Measurements from ENCODE around the gene FAM219A.
"Not testable (repeated sequence)": the region's sequence is repeated elsewhere in the genome, so short reads cannot be mapped to it uniquely, and the experiment has no call there.

Gene FAM219A

DNA sequence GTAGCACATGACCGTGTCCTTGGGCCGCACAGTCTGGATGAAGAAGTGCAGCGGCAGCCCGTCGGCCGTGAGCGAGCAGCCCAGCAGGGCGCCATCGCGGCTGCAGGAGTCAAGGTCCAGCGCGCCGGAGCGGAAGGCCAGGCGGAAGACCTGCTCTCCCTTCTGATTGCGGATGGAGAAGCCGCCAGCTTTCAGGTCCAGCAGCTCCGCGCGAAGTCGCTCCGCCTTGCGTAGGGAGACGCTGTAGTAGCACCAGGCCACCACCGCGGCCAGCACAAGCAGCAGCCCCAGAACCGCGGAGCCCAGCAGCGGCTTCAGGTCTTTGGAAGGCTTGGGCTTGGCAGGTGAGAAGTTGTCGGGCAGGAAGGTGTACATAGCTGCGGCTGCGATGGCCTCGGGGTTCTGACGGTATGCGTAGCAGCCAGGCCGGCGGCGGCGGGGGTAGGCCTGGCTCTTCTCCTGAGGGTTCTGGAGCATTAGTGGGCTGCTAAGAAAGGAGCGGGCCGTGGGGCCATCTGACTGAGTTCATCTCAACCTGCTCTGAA, 85.8 kb downstream of the FAM219A start:
- no peak overlapping the region for H3K4me3 ChIP-seq (ENCODE audit: low read length)
- TF ChIP-seq, protein P1, sequence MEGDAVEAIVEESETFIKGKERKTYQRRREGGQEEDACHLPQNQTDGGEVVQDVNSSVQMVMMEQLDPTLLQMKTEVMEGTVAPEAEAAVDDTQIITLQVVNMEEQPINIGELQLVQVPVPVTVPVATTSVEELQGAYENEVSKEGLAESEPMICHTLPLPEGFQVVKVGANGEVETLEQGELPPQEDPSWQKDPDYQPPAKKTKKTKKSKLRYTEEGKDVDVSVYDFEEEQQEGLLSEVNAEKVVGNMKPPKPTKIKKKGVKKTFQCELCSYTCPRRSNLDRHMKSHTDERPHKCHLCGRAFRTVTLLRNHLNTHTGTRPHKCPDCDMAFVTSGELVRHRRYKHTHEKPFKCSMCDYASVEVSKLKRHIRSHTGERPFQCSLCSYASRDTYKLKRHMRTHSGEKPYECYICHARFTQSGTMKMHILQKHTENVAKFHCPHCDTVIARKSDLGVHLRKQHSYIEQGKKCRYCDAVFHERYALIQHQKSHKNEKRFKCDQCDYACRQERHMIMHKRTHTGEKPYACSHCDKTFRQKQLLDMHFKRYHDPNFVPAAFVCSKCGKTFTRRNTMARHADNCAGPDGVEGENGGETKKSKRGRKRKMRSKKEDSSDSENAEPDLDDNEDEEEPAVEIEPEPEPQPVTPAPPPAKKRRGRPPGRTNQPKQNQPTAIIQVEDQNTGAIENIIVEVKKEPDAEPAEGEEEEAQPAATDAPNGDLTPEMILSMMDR (conservative IDR thresholded peaks at IDR 0.05; ENCODE audit: low read depth, low read length), result no peak
- no peak for DNase-seq (ENCODE audit: low read depth)

DNA sequence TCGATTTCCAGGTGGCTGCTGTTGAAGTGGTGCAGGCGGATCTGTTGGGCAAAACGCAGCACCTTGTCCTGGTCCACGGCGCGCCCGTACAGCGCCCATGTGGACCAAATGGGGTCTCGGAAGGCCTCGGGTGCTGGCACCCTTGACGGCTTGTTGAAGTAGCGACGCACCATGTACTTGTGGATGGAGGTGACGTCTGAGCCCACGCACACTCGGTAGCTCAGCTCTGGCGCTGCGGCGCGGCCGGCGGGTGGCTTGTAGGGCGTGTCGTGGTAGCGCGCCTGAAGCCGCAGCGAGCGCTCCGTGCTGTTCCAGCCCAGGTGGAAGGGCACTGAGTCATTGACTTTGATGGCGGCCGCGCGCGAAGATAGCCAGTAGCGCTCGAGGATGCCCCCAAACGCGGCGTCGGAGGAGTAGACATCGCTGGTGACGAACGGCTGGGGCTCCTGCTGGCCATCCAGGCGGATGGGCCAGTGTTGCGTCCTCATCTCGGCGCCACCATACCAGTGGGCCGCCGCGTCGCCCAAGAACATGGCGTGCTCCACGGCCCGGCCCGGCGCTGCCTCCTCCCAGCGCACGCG, 86.4 kb downstream of the FAM219A start:
- TF ChIP-seq, protein P1 (conservative IDR thresholded peaks at IDR 0.05; ENCODE audit: low read depth, low read length), result no peak
- H3K4me3 ChIP-seq (ENCODE audit: low read length), result no peak overlapping the region

DNA sequence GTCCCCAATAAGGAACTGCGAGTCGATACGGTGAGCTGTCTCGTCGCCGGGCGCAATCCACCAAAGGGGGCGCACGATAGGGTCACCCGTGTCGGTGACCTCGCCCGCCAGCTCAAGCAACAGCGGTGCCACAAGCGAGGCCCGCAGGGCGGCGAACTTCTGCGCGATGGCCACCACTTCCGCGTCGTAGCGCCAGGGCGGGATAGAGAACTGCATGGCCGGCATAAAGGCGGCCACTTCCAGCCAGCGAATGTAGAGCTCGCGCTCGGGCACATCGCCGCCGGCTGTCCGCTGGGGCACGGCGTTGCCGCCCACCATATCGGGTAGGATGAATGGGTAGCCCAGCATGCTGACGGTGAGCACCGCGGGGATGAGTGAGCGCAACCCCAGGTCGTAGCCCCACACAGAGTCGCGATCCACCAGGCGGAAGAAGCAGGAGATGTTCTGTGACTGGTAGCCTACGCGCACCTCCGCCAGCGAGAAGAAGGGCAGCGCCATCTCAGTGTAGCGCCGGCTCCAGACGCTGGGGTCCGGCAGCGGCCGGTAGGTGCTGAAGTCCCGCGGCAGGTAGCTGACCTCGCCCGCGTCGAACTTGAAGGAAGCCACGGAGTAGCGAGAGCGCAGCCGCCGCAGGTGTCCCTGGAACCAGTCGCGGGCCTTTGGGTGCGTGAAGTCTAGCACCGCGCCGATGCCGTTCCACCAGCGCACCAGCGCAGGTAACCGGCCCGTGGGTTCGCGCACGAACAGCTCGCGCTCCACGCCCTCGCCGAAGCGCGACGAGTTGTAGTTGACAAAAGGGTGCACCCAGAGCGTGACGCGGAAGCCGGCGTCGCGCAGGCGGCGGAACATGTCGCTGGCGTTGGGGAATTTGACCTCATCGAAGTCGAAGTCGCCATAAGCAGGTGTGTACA, 87.1 kb downstream of the FAM219A start:
- no peak for DNase-seq (ENCODE audit: low read depth)
- H3K4me3 ChIP-seq (ENCODE audit: low read length), result peak overlapping the region; percentile 42
- TF ChIP-seq, protein P1 (conservative IDR thresholded peaks at IDR 0.05; ENCODE audit: low read depth, low read length), result peak; percentile 15

More for the DNA sequence above, 86.4 kb downstream of the FAM219A start:
- DNase-seq (ENCODE audit: low read depth), result no peak

DNA sequence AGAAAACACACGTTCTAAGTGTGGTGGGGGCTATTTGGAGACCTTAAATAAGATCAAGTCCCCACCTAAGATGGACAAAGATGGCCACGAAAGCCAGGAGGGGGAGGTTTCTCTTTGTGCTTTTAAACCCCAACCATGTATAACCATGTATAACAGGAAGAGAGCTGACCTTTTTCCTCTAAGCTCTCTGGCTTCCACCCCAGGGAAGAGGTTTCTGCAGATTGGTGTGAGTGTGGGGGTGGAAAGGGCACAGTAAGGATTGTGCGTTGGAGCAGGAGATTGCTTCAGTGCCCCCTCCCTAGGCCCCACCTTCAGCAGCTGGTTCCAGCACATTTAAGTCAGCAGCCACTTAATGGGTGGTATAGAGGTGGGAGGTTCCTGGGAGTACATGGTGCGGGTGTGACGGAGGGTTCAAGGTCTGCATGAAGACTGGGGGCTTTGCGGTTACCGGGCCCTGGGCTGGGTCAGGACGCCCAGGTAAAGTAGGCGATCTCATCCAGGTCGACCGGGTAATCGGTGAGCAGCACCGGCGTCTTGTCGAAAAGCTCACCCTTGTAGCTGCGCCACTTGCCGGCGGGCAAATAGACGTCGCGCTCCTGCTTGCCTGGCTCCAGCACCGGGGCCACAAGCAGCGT, 87.9 kb downstream of the FAM219A start:
- DNase-seq (ENCODE audit: low read depth), result no peak
- TF ChIP-seq, protein P1 (conservative IDR thresholded peaks at IDR 0.05; ENCODE audit: low read depth, low read length), result no peak
- H3K4me3 ChIP-seq (ENCODE audit: low read length), result peak overlapping the region; percentile 42

DNA sequence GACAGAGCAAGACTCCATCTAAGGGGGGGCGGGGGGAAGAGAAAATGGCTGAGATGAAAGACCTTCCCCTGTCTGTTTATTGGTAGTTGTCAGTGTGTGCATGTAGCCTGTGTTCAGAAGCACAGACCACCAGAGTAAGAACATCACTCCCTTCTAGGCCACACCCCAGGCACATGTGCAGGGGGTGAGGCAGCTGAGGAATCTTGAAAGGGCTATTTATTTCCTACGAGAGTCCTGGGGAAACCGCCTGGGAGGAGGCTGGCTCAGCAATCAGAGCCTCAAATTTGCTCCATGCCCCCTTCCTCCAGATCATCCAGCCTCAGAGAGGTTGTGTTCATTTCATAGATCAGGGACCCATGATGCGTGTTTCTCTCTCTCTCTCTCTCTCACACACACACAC, 88.7 kb downstream of the FAM219A start:
- TF ChIP-seq, protein P1 (conservative IDR thresholded peaks at IDR 0.05; ENCODE audit: low read depth, low read length), result no peak

DNA sequence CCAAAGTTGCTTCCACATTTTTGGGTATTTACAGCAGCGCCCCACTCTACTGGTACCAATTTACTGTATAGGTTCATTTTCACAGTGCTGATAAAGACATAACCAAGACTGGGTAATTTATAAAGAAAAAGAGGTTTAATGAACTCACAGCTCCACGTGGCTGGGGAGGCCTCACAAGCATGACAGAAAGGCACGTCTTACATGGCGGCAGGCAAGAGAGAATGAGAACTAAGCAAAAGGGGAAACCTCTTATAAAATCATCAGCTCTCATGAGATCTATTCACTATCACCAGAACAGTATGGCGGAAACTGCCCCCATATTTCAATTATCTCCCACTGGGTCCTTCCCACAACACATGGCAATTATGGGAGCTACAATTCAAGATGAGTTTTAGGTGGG, 89.6 kb downstream of the FAM219A start:
- DNase-seq (ENCODE audit: low read depth); H3K4me3 ChIP-seq (ENCODE audit: low read length): not testable (repeated sequence)

More for the DNA sequence above, 88.7 kb downstream of the FAM219A start:
- no peak for DNase-seq (ENCODE audit: low read depth)
- no peak overlapping the region for H3K4me3 ChIP-seq (ENCODE audit: low read length)

DNA sequence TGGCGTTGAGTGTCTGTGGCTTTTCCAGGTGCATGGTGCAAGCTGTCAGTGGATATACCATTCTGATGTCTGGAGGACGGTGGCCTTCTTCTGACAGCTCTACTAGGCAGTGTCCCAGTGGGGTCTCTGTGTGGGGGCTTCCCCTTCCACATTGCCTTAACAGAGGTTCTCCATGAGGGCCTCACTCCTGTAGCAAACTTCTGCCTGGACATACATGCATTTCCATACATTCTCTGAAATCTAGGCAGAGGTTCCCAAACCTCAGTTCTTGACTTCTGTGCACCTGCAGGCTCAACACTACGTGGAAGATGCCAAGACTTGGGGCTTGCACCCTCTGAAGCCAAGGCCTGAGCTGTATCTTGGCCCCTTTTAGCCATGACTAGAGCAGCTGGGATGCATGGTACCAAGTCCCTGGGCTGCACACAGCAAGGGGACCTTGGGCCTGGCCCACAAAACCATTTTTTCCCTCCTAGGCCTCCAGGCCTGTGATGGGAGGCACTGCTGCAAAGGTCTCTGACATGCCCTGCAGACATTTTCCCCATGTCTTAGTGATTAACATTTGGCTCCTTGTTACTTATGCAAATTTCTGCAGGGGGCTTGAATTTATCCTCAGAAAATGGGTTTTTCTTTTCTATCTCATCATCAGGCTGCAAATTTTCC, 90.5 kb downstream of the FAM219A start:
- H3K4me3 ChIP-seq (ENCODE audit: low read length); DNase-seq (ENCODE audit: low read depth): not testable (repeated sequence)

Data from retinal pigment epithelial cell (primary cell).